Activated B cell treated with CpG ODN at 0.5 μM for 24 hours (primary cell): Measurements from ENCODE around the gene SELENON. TPM values are rescaled to one million over a fixed set of nuclear protein-coding genes. Genes with fewer than 3 reads are reported as not detected.

Experiments used
- ATAC-seq: fragments of 200-7000 bp; cut with Tn5 transposase; one replicate; pipeline ENCODE4 v1.10.0; 2021; ENCODE audit warnings: low read depth, mild to moderate bottlenecking, moderate library complexity
- CTCF ChIA-PET: fragments of 350-600 bp; sonication (Branson Sonifier 250); formaldehyde crosslinking; loops from one replicate; lab custom pipeline; 2021; ENCODE audit warnings: antibody characterized with exemption; lab: Charles Lee
- POLR2A ChIA-PET: fragments of 350-600 bp; sonication (Branson Sonifier 250); formaldehyde crosslinking; loops from one replicate; lab custom pipeline; 2021; ENCODE audit warnings: antibody characterized with exemption; lab: Charles Lee
- DNase-seq: peaks from one replicate; pipeline ENCODE4 v3.0.0; 2022
- H3K27ac Mint-ChIP-seq: one replicate; pipeline ENCODE4 v1.8.0; 2020; ENCODE audit warnings: mixed read lengths
- H3K27me3 Mint-ChIP-seq: one replicate; pipeline ENCODE4 v1.8.0; 2021; ENCODE audit warnings: mixed read lengths
- H3K36me3 Mint-ChIP-seq: one replicate; pipeline ENCODE4 v1.8.0; 2021; ENCODE audit warnings: low read depth, mixed read lengths
- H3K4me1 Mint-ChIP-seq: one replicate; pipeline ENCODE4 v1.8.0; 2021; ENCODE audit warnings: mixed read lengths
- H3K4me3 Mint-ChIP-seq: one replicate; pipeline ENCODE4 v1.8.0; 2020; ENCODE audit warnings: mild to moderate bottlenecking, mixed read lengths
- H3K9me3 Mint-ChIP-seq: one replicate; pipeline ENCODE4 v1.8.0; 2020; ENCODE audit warnings: mixed read lengths
- CTCF ChIP-seq: fragments of 200-600 bp; IDR thresholded peaks from one replicate; pipeline ENCODE4 v1.8.0; 2022; ENCODE audit warnings: antibody characterized with exemption, mild to moderate bottlenecking
- intact Hi-C: fragments of 100-400 bp; cut with micrococcal nuclease; formaldehyde crosslinking; loops from one replicate; pipeline ENCODE4 v1.15.1; 2024
- total RNA-seq: library from RNA; stranded (reverse); gene quantifications from 2 replicates; pipeline ENCODE4 v1.2.3, GENCODE V29; 2022

Gene SELENON
- total RNA-seq, 1 donor from 2014 or later = 15.1 TPM

GRCh38 chr1:25843483-25843882, 43.5 kb downstream of the SELENON start:
- CTCF ChIA-PET = no interaction called here
- intact Hi-C loops = no loop called here
- no peak for TF ChIP-seq CTCF
- H3K4me1 Mint-ChIP-seq = peaks cover 5% of the 10 kb centered on the region
- H3K27me3 Mint-ChIP-seq = no peaks in the 10 kb centered on the region
- no peak overlapping the region for H3K4me3 Mint-ChIP-seq
- DNase-seq = no peak
- no peaks in the 10 kb centered on the region for H3K36me3 Mint-ChIP-seq
- H3K27ac Mint-ChIP-seq = no peak overlapping the region
- POLR2A ChIA-PET = interaction anchor here (1.4 kb wide), 1 partner anchor 23 kb away, joined by 3 read pairs; no protein-coding TSS in a partner anchor
- peaks cover 3% of the 10 kb centered on the region for H3K9me3 Mint-ChIP-seq
- no peak for ATAC-seq

DNA sequence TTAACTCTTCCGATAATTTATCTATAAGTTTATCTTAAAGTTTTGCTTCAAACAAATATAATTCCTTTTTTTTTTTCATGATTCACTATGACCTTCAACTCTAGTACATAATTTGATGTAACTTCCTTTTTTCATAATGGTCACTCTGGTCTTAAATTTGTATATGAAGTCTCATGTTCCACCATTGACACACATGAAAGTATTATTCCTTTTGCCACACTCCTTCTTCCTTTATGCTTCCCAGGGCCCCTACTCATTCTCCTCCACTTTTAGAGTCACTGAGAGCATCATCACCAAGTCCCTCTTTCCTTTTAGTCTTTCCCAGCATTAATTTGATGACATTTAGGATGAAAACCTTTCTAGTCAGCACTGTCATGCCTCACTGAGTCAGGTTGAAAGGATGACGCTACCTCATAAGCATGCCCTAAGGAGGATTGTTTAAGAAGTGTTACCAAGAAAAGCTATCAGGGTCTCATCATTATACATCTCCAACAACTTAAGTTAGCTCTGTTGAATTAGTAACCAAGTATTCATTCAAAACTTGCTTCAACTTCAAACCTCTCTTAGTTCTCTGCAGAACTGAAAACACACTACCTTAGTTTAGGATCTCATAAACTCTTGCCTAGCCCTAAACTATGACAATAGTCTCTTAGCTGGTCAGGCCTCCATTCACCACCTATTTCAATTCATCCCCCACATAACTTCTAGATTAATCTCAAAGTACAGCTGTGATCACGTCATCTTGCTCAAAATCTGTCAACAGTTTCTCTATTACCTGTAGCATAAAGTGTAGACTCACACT, 44.7 kb downstream of the SELENON start:
- Mint-ChIP-seq H3K36me3 (no peaks in the 10 kb centered on the region), H3K4me3 (no peak overlapping the region), H3K27ac (peak overlapping the region; percentile 19), H3K4me1 (peaks cover 5% of the 10 kb centered on the region), H3K27me3 (no peaks in the 10 kb centered on the region), H3K9me3 (peaks cover 3% of the 10 kb centered on the region)
- intact Hi-C loops = no loop called here
- no peak for ATAC-seq
- CTCF ChIA-PET = no interaction called here
- POLR2A ChIA-PET = interaction anchor here (0.6 kb wide), 2 partner anchors 7 to 25 kb away, joined by 3 to 4 read pairs; no protein-coding TSS in a partner anchor
- no peak for TF ChIP-seq CTCF
- no peak for DNase-seq

DNA sequence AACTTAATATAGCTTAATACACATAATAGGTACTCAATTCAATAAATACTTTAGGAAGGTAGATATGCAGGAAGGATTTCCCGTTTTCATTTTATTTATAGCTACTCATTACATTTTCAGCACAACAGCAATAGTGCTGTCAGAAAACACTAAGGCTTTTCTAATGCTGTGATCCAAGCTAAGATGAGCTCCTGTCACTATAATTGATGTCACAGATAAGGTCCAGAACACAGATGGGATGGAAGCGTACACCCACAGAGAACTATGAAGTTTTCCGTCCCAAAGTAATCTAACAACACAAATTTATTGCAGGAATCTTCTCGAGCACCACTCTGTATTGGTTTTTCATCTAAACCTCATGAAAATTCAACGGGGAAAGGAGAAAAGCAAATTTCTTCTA, 45.7 kb downstream of the SELENON start:
- ATAC-seq = no peak
- POLR2A ChIA-PET = interaction anchor here (0.6 kb wide), 2 partner anchors 24 to 57 kb away, joined by 3 to 6 read pairs; no protein-coding TSS in a partner anchor
- CTCF ChIA-PET = no interaction called here

DNA sequence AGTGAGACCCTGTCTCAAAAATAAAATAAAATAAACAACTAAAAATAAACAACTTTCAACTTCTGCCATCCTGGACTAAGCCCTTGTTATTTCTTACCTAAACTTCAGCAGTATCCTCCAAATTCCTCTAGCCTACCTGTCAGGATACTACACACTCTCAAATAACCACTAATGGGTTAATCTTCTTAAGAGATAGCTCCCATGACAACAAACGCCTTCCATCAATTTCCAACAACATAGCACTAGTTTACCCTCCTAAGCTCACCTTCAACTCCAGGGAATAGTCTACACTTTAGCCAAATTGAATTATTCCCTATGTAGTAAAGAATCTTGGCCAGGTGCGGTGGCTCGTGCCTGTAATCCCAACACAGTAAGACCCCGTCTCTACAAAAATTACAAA, 47.9 kb downstream of the SELENON start:
- intact Hi-C loops = no loop called here
- H3K4me1 Mint-ChIP-seq = peaks cover 5% of the 10 kb centered on the region

More for the DNA sequence above, 45.7 kb downstream of the SELENON start:
- intact Hi-C loops = no loop called here
- Mint-ChIP-seq H3K4me1 (peaks cover 5% of the 10 kb centered on the region), H3K4me3 (no peak overlapping the region), H3K27ac (no peak overlapping the region), H3K36me3 (no peaks in the 10 kb centered on the region), H3K27me3 (no peaks in the 10 kb centered on the region), H3K9me3 (no peaks in the 10 kb centered on the region)
- DNase-seq = no peak
- TF ChIP-seq CTCF = no peak

More for the DNA sequence above, 47.9 kb downstream of the SELENON start:
- Mint-ChIP-seq H3K27me3 (no peaks in the 10 kb centered on the region), H3K36me3 (no peaks in the 10 kb centered on the region), H3K4me3 (no peak overlapping the region), H3K27ac (no peak overlapping the region), H3K9me3 (peaks cover 2% of the 10 kb centered on the region)
- DNase-seq (no peak), ATAC-seq (no peak)
- no peak for TF ChIP-seq CTCF
- POLR2A ChIA-PET = no interaction called here
- CTCF ChIA-PET = no interaction called here
